ENCODE measurements around the gene CHST11.
"Not testable (repeated sequence)": the region's sequence is repeated elsewhere in the genome, so short reads cannot be mapped to it uniquely, and the experiment has no call there.

The CHST11 gene

GRCh38 chr12:104799458-104799857, 342.7 kb downstream of the CHST11 start:
- DNase-seq (ENCODE audit: low spot score), result no peak
- no peak for FAIRE-seq

- DNase-seq (ENCODE audit: low spot score) (no peak), FAIRE-seq (no peak)
These were observed 344.3 kb downstream of the CHST11 start for GRCh38 chr12:104801005-104801404.

- FAIRE-seq (no peak), DNase-seq (ENCODE audit: low spot score) (no peak)
These were observed 344.7 kb downstream of the CHST11 start for GRCh38 chr12:104801427-104801826.

- no peak for FAIRE-seq
- no peak for DNase-seq (ENCODE audit: low spot score)
These were observed 345.5 kb downstream of the CHST11 start for GRCh38 chr12:104802208-104802607.

- peak; percentile 90 for FAIRE-seq
These were observed 348.4 kb downstream of the CHST11 start for GRCh38 chr12:104805186-104805585.

GRCh38 chr12:104806194-104806593, 349.4 kb downstream of the CHST11 start:
- not testable (repeated sequence) for DNase-seq (ENCODE audit: low spot score)

More at GRCh38 chr12:104805186-104805585, 348.4 kb downstream of the CHST11 start:
- peak; percentile 70 for DNase-seq (ENCODE audit: low spot score)

GRCh38 chr12:104809251-104809650, 352.5 kb downstream of the CHST11 start:
- no peak for DNase-seq (ENCODE audit: low spot score)
- no peak for FAIRE-seq

More at GRCh38 chr12:104806194-104806593, 349.4 kb downstream of the CHST11 start:
- FAIRE-seq, result not testable (repeated sequence)

- DNase-seq (ENCODE audit: low spot score) (no peak), FAIRE-seq (no peak)
These were observed 353.1 kb downstream of the CHST11 start for GRCh38 chr12:104809706-104810385.
